Suppressor macrophage (primary cell): ENCODE measurements around the gene OLA1.

ENCODE experiments used
- DNase-seq, 4 experiments: peaks; one replicate each; pipeline ENCODE4 v3.0.0-alpha.2; 2020 to 2022

Gene OLA1

GRCh38 chr2:174224665-174225288, 23.6 kb downstream of the OLA1 start:
- no peak for DNase-seq

DNA sequence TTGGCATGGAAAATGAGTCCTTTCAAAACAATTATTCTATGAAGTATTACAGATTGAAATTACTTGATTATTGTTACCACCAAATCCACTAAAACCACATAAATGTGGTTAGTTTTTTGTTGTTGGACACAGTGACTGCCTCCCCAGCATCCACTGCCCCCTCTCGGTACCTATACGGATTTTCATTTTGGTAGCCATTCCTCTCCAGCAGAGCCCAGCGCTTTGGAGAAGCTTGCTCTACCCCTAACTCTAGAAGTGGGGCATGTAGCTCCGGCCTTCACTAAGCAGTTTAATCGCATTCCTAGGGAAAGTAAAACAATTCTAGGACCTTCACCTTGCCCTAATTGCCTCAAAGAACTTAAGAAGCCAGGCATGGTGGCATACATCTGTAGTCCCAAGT, 24.2 kb downstream of the OLA1 start:
- no peak for DNase-seq

- no peak for DNase-seq
These were observed 24.9 kb downstream of the OLA1 start for GRCh38 chr2:174223388-174223787.

- DNase-seq: no peak
These were observed 26.2 kb downstream of the OLA1 start for GRCh38 chr2:174222154-174222553.

GRCh38 chr2:174219321-174219720, 29.0 kb downstream of the OLA1 start:
- no peak for DNase-seq

GRCh38 chr2:174218773-174219172, 29.6 kb downstream of the OLA1 start:
- no peak for DNase-seq

DNA sequence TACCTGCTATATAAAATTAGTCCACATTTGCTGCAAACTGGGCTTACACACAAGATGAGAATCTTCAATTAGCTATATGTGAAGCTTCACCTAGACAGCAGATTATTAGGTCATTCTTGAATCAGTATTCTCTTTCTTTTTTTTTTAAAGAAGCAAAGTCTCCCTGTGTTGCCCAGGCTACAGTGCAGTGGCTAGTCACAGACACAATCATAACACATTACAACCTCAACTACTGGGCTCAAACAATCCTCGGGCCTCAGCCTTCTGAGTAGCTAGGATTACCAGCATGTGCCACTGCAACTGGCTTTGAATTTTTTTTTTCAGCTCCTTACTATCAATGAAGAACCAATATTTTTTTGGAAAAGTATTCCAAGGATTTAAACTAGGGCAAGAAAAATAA, 30.5 kb downstream of the OLA1 start:
- no peak for DNase-seq

DNA sequence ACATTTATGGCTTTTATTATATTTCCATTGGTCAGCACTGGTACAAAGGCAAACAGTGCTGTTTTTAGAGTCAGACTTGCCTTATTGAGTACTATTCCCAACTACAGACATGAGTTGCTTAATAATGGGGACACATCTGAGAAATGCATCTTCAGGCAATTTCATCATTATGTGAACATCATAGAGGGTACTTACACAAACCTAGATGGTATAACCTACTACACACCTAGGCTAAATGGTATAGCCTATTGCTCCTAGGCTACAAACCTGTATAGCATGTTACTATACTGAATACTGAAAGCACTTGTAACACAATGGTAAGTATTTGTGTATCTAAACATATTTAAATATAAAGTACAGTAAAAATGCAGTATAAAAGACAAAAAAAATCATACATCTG, 36.4 kb downstream of the OLA1 start:
- no peak for DNase-seq

- DNase-seq: no peak
These were observed 37.5 kb downstream of the OLA1 start for GRCh38 chr2:174210862-174211261.

DNA sequence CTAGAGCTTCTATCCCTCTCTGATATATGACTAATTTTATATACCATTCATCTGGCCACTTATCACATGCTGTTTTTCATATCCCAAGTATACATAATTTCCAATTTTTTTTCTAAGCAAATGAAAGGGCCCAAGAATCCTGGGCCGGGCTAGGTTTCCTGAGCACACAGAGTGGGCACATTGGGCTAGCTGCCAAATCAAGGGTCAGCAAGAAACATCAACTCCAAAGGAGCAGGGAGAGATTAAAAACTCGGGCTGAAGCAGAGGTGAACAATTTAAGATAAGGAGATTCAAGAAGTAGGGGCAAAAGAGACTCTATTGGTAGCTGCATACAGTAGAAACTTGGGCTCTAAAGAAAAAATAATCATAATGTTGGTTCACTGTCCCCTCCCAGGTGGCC, 39.0 kb downstream of the OLA1 start:
- no peak for DNase-seq

DNA sequence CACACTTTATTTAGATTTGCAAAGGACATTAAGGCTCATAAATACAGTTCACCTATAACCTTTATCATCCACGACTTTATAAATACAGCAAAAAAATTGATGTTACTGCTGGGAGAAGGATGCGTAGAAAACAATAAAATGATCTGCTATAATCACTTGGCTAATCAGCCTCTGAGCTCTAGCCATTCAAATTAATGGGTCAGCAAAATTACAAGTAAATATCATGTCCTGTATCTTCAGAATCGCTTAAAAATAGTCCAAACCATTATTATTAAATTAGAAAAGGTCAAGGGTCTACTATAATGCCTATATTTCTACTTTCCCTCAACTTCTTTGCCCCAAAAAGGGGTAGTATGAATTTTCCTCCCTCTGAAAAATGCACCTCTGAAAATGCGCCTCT, 40.3 kb downstream of the OLA1 start:
- no peak for DNase-seq

DNA sequence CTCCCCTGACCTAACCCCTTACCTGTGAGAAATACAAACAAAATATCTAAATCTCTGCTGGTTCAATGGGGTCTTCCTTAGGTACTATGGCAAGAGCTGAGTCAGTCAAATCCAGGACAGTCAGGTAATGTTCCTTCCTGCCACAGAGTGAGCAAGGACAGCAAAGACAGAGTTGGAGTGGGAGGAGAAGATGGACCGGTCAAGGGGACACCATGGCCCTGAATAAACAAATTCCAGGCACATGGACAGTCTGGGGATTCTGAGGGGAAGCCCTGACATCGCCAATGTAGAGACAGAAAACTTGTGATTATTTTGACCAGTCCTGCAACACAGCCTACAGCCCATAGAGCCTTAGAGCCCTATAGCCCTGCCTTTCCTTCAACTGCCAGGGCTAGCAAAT, 42.8 kb downstream of the OLA1 start:
- no peak for DNase-seq

DNA sequence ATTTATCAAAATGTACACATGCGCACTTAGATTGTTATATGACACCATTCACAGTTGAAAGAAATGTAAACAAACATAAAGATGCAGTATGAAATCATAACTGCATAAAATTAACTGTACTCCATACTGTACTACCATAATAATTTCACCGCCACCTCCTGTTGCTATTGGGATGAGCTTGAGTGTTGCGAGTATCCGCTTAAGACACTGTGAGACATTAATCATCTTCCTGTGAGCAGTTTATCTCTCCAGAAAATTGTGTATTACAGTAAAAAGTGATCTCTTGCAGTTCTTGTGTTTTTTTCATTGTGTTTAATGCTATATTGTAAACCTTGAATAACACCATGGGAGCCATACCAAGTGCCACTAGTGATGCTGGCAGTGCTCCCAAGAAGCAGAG, 46.1 kb downstream of the OLA1 start:
- no peak for DNase-seq

GRCh38 chr2:174198846-174199564, 49.3 kb downstream of the OLA1 start:
- DNase-seq: no peak

GRCh38 chr2:174195253-174195652, 53.1 kb downstream of the OLA1 start:
- DNase-seq: no peak

- no peak for DNase-seq
These were observed 54.6 kb downstream of the OLA1 start for GRCh38 chr2:174193737-174194136.

- no peak for DNase-seq
These were observed 55.7 kb downstream of the OLA1 start for GRCh38 chr2:174192664-174193063.

DNA sequence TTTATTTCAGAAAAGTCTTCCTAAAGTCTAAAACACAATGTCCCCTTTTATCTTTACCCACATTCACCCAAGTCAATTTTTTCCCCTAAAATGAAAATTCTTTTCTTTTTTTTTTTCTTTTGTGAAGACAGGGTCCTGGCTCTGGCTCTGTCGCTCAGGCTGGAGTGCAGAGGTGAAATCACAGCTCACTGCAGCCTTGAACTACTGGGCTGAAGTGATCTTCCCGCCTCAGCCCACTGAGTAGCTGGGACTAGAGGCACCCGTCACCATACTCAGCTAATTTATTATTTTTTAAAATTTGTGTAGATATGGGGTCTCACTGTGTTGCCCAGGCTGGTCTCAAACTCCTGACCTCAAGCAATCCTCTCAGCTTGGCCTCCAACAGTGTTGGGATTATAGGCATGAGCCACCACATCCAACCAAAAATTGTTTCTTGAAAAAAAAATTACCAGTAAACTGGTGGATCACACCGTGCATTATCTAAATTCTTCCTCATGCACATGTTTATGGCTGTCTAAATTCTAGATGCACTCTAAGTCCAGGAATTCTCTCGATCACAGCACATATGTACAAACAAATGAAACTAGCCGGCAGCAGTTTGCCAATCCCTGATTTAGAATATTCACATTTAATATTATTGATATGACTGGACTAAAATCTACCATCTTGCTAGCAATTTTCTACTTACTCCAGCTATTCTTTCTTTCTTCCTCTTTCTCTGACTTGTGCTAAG, 56.8 kb downstream of the OLA1 start:
- no peak for DNase-seq

- no peak for DNase-seq
These were observed 63.4 kb downstream of the OLA1 start for GRCh38 chr2:174184915-174185314.

DNA sequence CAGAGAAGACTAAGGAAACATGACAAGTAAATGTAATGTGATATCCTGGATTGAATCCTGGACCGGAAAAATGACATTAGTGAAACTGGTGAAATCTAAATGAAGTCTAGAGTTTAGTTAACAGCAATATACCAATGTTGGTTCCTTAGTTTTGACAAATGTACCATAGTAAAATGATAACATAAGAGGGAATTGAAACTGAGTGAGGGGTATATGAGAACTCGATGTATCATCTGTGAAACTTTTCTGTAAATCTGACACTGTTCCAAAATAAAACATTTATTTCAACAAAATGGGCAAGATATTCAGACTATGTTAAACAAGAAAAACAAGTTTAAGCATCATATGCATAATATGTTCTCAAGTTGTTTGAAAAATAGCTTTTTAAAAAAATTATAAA, 63.8 kb downstream of the OLA1 start:
- no peak for DNase-seq

DNA sequence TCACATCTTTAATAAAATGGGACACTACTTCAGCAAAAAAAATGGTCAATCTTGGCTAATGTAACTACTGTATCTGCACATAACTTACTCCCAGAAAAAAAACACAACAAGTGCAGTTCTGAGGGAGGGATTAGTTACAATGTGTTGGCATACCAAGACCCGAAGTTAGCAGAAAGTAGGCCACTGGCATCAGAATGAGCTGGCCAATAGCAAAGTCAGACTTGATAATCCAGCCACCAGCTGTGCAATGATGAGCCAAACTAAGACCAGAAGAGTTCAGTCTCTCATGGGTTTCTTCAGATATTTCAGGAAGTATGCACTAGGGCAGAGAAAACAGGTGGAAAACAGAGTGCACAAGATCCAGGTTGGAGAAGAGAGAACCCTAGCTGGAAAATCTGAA, 65.3 kb downstream of the OLA1 start:
- DNase-seq: no peak

- DNase-seq: no peak
These were observed 67.0 kb downstream of the OLA1 start for GRCh38 chr2:174181368-174181767.

GRCh38 chr2:174180726-174181236, 67.6 kb downstream of the OLA1 start:
- no peak for DNase-seq
